HG02571 (cell line): ENCODE measurements around the gene PHKA1.
"Not testable (repeated sequence)": the region's sequence is repeated elsewhere in the genome, so short reads cannot be mapped to it uniquely, and the experiment has no call there.

Experiments used
- ATAC-seq: cut with Tn5 transposase; IDR thresholded peaks from one replicate; pipeline ENCODE4 v1.9.1; 2021; ENCODE audit warnings: mild to moderate bottlenecking, moderate library complexity; ENCODE audit not compliant: unreplicated experiment

The PHKA1 gene

GRCh38 chrX:72669508-72669907 lies 44.6 kb downstream of the PHKA1 start:
- ATAC-seq: not testable (repeated sequence)

- ATAC-seq: no peak
Observed at GRCh38 chrX:72666451-72666850, 47.7 kb downstream of the PHKA1 start.

GRCh38 chrX:72663737-72664136 lies 50.4 kb downstream of the PHKA1 start:
- ATAC-seq: no peak

DNA sequence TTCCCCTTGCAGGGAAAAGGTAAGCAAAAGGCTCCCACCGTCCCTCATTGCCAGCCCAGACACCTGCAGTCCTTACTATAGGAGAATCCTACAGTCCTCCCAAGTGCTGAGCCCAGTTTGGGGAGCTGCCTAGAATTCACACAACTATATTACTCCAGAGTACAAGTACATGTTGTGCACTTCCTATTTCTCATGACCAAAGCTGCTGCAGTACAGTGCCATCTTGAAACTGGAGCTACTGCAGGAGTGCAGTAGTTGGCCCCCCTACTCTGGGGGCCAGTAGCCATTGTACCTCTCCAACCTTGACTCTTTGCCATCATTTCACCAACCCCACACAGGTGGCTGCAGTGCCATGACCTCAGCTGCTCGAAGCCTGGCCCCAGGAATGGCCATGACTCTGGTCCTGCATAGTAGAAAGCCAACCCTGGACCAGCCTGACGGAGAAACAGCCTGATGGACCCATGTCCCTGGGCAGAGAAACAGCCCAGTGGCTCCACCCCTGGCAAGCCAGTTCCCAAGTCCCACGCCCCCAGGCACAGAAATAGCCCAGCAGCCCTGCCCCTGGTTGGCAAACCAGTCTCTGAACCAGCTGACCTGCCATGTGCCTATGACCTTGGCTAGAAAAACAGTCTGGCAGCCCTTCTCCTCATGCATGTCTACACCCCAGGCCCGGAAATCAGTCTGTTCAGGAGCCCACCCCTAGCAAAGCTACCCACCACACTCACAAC lies 51.9 kb downstream of the PHKA1 start:
- no peak for ATAC-seq

DNA sequence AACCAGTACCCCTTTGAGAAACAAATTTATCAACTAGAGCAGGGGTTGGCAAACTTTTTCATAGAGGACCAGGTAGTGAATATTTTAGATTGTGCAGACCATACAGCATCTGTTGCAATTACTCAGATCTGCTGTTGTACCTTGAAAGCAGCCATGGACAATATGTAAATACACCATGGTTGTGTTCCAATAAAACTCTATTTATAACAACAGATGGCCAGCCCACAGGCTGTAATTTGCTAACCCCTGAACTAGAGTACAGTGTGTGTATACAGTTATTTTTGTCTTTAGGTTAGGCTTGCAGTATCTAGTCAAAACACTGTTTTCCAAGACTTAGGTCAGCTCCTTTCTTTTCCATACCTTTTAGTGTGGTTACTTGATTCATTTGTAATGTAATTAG lies 54.4 kb downstream of the PHKA1 start:
- no peak for ATAC-seq

DNA sequence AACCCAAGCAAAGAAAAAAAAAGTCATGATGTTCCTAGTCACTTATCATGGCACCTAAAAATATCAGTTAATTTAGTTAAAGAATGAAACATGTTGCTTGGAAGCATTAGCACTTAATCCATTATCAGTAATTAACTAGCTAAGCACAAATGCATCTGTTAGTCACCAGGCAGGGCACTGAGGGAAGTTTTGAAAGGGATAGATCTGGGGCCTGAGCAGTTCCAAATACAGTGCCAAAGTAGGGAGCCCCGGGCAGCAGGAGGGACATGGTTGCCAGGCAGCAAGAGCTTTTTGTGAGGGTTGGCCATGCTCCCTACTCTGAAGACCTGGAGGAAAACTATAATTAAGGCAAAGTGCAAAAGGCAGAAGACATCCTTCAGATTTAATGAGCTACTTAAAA lies 62.0 kb downstream of the PHKA1 start:
- ATAC-seq: no peak

DNA sequence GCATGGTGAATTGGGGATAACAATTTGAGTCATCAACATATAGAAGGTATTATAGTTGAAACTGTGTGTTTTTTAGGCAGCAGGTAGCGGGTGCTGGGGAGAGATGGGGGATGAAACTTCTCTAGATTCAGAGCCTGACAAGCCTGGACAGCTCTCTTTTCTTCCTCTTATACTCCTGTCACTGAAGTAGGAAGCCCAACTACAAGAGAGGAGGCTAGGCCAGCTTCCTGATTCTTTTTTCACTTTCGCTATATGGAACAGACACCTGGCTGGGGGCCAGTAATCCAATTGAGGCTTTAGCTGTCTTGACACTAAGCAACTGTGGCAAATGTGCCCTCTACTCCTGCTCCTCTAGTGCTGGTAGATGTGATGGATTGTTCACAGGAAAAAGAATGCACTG lies 69.2 kb downstream of the PHKA1 start:
- ATAC-seq: no peak

- ATAC-seq: no peak
Observed at GRCh38 chrX:72641611-72642010, 72.5 kb downstream of the PHKA1 start.

- ATAC-seq: no peak
Observed at GRCh38 chrX:72635930-72636329, 78.2 kb downstream of the PHKA1 start.

DNA sequence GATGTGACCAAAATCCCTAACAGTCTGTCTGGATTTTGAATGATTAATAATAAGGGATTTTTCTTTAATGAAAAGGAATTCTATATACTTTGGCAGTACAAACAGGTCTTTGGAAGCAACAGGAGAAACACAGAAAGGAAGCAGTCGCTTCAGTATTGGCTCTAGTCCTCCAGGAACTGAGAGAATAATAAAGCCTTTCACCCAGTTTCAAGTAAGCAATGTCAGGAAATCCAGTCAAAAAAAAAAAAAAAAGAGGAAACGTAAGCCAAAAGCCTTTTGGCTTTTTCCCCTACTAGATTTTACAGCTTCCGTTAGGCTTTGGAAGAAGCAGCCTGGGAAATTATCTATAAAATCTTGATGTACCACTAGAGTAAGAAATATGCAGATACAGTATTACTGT lies 79.8 kb downstream of the PHKA1 start:
- no peak for ATAC-seq

- no peak for ATAC-seq
Observed at GRCh38 chrX:72630185-72630584, 83.9 kb downstream of the PHKA1 start.

DNA sequence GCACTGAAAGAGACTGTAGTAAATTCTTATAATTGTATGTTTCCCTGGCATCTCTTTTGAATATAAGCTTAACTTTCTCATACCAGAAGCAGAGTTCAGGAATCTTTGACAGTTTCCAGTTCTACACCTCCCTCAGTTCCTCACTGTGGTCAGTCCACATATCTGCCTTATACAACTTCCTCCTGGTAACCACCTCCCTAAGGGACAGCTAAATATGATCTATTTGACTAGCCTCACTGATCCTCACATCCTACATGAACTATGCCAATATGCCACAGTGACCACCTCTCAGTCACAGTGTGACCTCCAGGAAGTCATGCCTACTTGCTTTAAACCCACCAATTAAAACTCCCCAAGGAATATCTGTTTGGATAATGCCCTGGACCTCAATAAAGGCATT lies 89.9 kb downstream of the PHKA1 start:
- ATAC-seq: no peak

- peak; percentile 78 for ATAC-seq
Observed at GRCh38 chrX:72621625-72622485, 92.3 kb downstream of the PHKA1 start.

- ATAC-seq: no peak
Observed at GRCh38 chrX:72621163-72621562, 92.9 kb downstream of the PHKA1 start.

GRCh38 chrX:72620550-72621145 lies 93.5 kb downstream of the PHKA1 start:
- ATAC-seq: no peak

GRCh38 chrX:72609313-72609712 lies 104.8 kb downstream of the PHKA1 start:
- ATAC-seq: no peak

- ATAC-seq: no peak
Observed at GRCh38 chrX:72604705-72605104, 109.4 kb downstream of the PHKA1 start.

DNA sequence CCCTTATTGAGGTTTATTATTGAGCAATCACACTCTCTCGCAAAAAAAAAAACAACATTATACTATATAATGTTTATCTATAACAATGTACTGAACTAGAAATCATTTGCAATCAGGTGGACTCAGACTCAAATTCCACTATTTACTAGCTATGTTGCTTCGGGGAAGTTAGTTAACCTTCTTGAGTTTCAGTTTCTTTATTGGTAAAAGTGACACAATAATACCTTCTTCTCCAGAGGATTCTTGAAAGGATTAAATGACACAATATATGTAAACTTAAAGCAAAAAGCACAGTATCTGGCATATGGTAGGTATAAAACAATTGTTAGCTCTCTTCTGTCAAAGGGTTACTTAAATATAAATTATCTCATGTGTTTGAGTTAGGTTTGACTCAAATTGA lies 110.0 kb downstream of the PHKA1 start:
- no peak for ATAC-seq

DNA sequence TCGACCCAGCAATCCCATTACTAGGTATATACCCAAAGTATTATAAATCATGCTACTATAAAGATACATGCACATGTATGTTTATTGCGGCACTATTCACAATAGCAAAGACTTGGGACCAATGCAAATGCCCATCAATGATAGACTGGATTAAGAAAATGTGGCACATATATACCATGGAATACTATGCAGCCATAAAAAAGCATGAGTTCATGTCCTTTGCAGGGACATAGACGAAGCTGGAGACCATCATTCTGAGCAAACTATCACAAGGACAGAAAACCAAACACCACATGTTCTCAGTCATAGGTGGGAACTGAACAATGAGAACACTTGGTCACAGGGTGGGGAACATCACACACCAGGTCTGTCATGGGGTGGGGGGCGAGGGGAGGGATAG lies 123.1 kb downstream of the PHKA1 start:
- not testable (repeated sequence) for ATAC-seq

GRCh38 chrX:72584163-72584562 lies 129.9 kb downstream of the PHKA1 start:
- ATAC-seq: no peak

GRCh38 chrX:72576141-72576894 lies 137.8 kb downstream of the PHKA1 start:
- ATAC-seq: no peak
